Measurements from ENCODE around the gene DSG2.

DNA sequence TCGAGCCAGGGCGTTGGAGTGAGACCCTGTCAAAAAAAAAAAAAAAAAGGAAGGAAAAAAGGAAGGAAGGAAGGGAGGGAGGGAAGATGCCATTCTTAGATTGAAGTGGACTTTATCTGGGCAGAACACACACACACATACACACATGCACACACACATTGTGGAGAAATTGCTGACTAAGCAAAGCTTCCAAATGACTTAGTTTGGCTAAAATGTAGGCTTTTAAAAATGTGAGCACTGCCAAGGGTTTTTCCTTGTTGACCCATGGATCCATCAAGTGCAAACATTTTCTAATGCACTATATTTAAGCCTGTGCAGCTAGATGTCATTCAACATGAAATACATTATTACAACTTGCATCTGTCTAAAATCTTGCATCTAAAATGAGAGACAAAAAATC is 93.1 kb downstream of the DSG2 start:
- TF ChIP-seq, protein P1, sequence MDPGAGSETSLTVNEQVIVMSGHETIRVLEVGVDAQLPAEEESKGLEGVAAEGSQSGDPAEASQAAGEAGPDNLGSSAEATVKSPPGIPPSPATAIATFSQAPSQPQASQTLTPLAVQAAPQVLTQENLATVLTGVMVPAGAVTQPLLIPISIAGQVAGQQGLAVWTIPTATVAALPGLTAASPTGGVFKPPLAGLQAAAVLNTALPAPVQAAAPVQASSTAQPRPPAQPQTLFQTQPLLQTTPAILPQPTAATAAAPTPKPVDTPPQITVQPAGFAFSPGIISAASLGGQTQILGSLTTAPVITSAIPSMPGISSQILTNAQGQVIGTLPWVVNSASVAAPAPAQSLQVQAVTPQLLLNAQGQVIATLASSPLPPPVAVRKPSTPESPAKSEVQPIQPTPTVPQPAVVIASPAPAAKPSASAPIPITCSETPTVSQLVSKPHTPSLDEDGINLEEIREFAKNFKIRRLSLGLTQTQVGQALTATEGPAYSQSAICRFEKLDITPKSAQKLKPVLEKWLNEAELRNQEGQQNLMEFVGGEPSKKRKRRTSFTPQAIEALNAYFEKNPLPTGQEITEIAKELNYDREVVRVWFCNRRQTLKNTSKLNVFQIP (CRISPR knock-in tag; IDR thresholded peaks at IDR 0.05; ENCODE audit: borderline replicate concordance, low read depth) = no peak
- TF ChIP-seq OSR1 (CRISPR knock-in tag; IDR thresholded peaks at IDR 0.05) (no peak), CSDC2 (CRISPR knock-in tag; IDR thresholded peaks at IDR 0.05) (no peak)
